Measurements from ENCODE around the gene TRIM47.

The TRIM47 gene

GRCh38 chr17:75842963-75843576 lies 35.3 kb downstream of the TRIM47 start:
- H3K79me2 ChIP-seq (ENCODE audit: control insufficient read depth, insufficient read depth, low read length, unreplicated experiment) = no peaks in the 10 kb centered on the region
- H3K4me1 ChIP-seq (ENCODE audit: control insufficient read depth, insufficient read depth, low read length, unreplicated experiment) = peaks cover 16% of the 10 kb centered on the region
- no peak overlapping the region for H2AFZ ChIP-seq (ENCODE audit: low read length, unreplicated experiment)
- no peak overlapping the region for H3K4me3 ChIP-seq (ENCODE audit: low read depth, low read length)
- no peaks in the 10 kb centered on the region; the same call in 1 of the 2 replicates for H3K36me3 ChIP-seq (ENCODE audit: insufficient read depth, low read length)
- no peaks in the 10 kb centered on the region for H3K27me3 ChIP-seq (ENCODE audit: insufficient read depth, low read length)
- no peak overlapping the region for H3K27ac ChIP-seq (ENCODE audit: low read depth, low read length)

- no peak overlapping the region for H3K4me3 ChIP-seq (ENCODE audit: low read depth, low read length)
- H3K79me2 ChIP-seq (ENCODE audit: control insufficient read depth, insufficient read depth, low read length, unreplicated experiment) = no peaks in the 10 kb centered on the region
- H3K27me3 ChIP-seq (ENCODE audit: insufficient read depth, low read length) = no peaks in the 10 kb centered on the region
- no peak overlapping the region for H3K27ac ChIP-seq (ENCODE audit: low read depth, low read length)
- peaks cover 16% of the 10 kb centered on the region for H3K4me1 ChIP-seq (ENCODE audit: control insufficient read depth, insufficient read depth, low read length, unreplicated experiment)
- no peaks in the 10 kb centered on the region for H3K36me3 ChIP-seq (ENCODE audit: insufficient read depth, low read length)
- H2AFZ ChIP-seq (ENCODE audit: low read length, unreplicated experiment) = no peak overlapping the region
These were observed 36.0 kb downstream of the TRIM47 start for GRCh38 chr17:75842411-75842810.

- Histone ChIP-seq H3K4me3 (ENCODE audit: low read depth, low read length) (no peak overlapping the region), H3K27me3 (ENCODE audit: insufficient read depth, low read length) (no peaks in the 10 kb centered on the region), H3K79me2 (ENCODE audit: control insufficient read depth, insufficient read depth, low read length, unreplicated experiment) (no peaks in the 10 kb centered on the region), H3K36me3 (ENCODE audit: insufficient read depth, low read length) (no peaks in the 10 kb centered on the region), H3K4me1 (ENCODE audit: control insufficient read depth, insufficient read depth, low read length, unreplicated experiment) (peaks cover 12% of the 10 kb centered on the region), H3K27ac (ENCODE audit: low read depth, low read length) (no peak overlapping the region), H2AFZ (ENCODE audit: low read length, unreplicated experiment) (no peak overlapping the region)
These were observed 37.6 kb downstream of the TRIM47 start for GRCh38 chr17:75840799-75841164.

- H3K36me3 ChIP-seq (ENCODE audit: insufficient read depth, low read length) = no peaks in the 10 kb centered on the region
These were observed 38.2 kb downstream of the TRIM47 start for GRCh38 chr17:75839942-75840798.

GRCh38 chr17:75838410-75838809 lies 40.0 kb downstream of the TRIM47 start:
- H3K27ac ChIP-seq (ENCODE audit: low read depth, low read length) = no peak overlapping the region
- H3K4me3 ChIP-seq (ENCODE audit: low read depth, low read length) = no peak overlapping the region
- H3K79me2 ChIP-seq (ENCODE audit: control insufficient read depth, insufficient read depth, low read length, unreplicated experiment) = no peaks in the 10 kb centered on the region
- H3K27me3 ChIP-seq (ENCODE audit: insufficient read depth, low read length) = no peaks in the 10 kb centered on the region
- H3K4me1 ChIP-seq (ENCODE audit: control insufficient read depth, insufficient read depth, low read length, unreplicated experiment) = no peaks in the 10 kb centered on the region
- no peaks in the 10 kb centered on the region for H3K36me3 ChIP-seq (ENCODE audit: insufficient read depth, low read length)
- H2AFZ ChIP-seq (ENCODE audit: low read length, unreplicated experiment) = no peak overlapping the region

More at GRCh38 chr17:75839942-75840798, 38.2 kb downstream of the TRIM47 start:
- peaks cover 5% of the 10 kb centered on the region for H3K4me1 ChIP-seq (ENCODE audit: control insufficient read depth, insufficient read depth, low read length, unreplicated experiment)
- no peaks in the 10 kb centered on the region for H3K27me3 ChIP-seq (ENCODE audit: insufficient read depth, low read length)
- H3K27ac ChIP-seq (ENCODE audit: low read depth, low read length) = no peak overlapping the region
- H3K79me2 ChIP-seq (ENCODE audit: control insufficient read depth, insufficient read depth, low read length, unreplicated experiment) = no peaks in the 10 kb centered on the region
- H3K4me3 ChIP-seq (ENCODE audit: low read depth, low read length) = no peak overlapping the region
- H2AFZ ChIP-seq (ENCODE audit: low read length, unreplicated experiment) = no peak overlapping the region

- Histone ChIP-seq H3K36me3 (ENCODE audit: insufficient read depth, low read length) (no peaks in the 10 kb centered on the region), H3K79me2 (ENCODE audit: control insufficient read depth, insufficient read depth, low read length, unreplicated experiment) (no peaks in the 10 kb centered on the region), H3K27ac (ENCODE audit: low read depth, low read length) (no peak overlapping the region), H3K27me3 (ENCODE audit: insufficient read depth, low read length) (no peaks in the 10 kb centered on the region), H2AFZ (ENCODE audit: low read length, unreplicated experiment) (no peak overlapping the region), H3K4me3 (ENCODE audit: low read depth, low read length) (no peak overlapping the region), H3K4me1 (ENCODE audit: control insufficient read depth, insufficient read depth, low read length, unreplicated experiment) (no peaks in the 10 kb centered on the region)
These were observed 40.5 kb downstream of the TRIM47 start for GRCh38 chr17:75837899-75838298.

GRCh38 chr17:75836605-75837004 lies 41.8 kb downstream of the TRIM47 start:
- no peaks in the 10 kb centered on the region for H3K79me2 ChIP-seq (ENCODE audit: control insufficient read depth, insufficient read depth, low read length, unreplicated experiment)
- no peak overlapping the region for H2AFZ ChIP-seq (ENCODE audit: low read length, unreplicated experiment)
- H3K36me3 ChIP-seq (ENCODE audit: insufficient read depth, low read length) = no peaks in the 10 kb centered on the region
- no peaks in the 10 kb centered on the region for H3K4me1 ChIP-seq (ENCODE audit: control insufficient read depth, insufficient read depth, low read length, unreplicated experiment)
- no peak overlapping the region for H3K27ac ChIP-seq (ENCODE audit: low read depth, low read length)
- H3K27me3 ChIP-seq (ENCODE audit: insufficient read depth, low read length) = no peaks in the 10 kb centered on the region
- no peak overlapping the region for H3K4me3 ChIP-seq (ENCODE audit: low read depth, low read length)

GRCh38 chr17:75835654-75835987 lies 42.8 kb downstream of the TRIM47 start:
- no peaks in the 10 kb centered on the region for H3K79me2 ChIP-seq (ENCODE audit: control insufficient read depth, insufficient read depth, low read length, unreplicated experiment)
- H3K4me1 ChIP-seq (ENCODE audit: control insufficient read depth, insufficient read depth, low read length, unreplicated experiment) = no peaks in the 10 kb centered on the region
- H3K4me3 ChIP-seq (ENCODE audit: low read depth, low read length) = no peak overlapping the region
- no peak overlapping the region for H3K27ac ChIP-seq (ENCODE audit: low read depth, low read length)
- no peaks in the 10 kb centered on the region for H3K36me3 ChIP-seq (ENCODE audit: insufficient read depth, low read length)
- H3K27me3 ChIP-seq (ENCODE audit: insufficient read depth, low read length) = no peaks in the 10 kb centered on the region
- H2AFZ ChIP-seq (ENCODE audit: low read length, unreplicated experiment) = no peak overlapping the region

GRCh38 chr17:75834928-75835653 lies 43.3 kb downstream of the TRIM47 start:
- Histone ChIP-seq H2AFZ (ENCODE audit: low read length, unreplicated experiment) (no peak overlapping the region), H3K36me3 (ENCODE audit: insufficient read depth, low read length) (no peaks in the 10 kb centered on the region), H3K79me2 (ENCODE audit: control insufficient read depth, insufficient read depth, low read length, unreplicated experiment) (no peaks in the 10 kb centered on the region), H3K27me3 (ENCODE audit: insufficient read depth, low read length) (no peaks in the 10 kb centered on the region), H3K4me3 (ENCODE audit: low read depth, low read length) (no peak overlapping the region), H3K27ac (ENCODE audit: low read depth, low read length) (no peak overlapping the region), H3K4me1 (ENCODE audit: control insufficient read depth, insufficient read depth, low read length, unreplicated experiment) (no peaks in the 10 kb centered on the region)

GRCh38 chr17:75834279-75834920 lies 44.0 kb downstream of the TRIM47 start:
- Histone ChIP-seq H3K27ac (ENCODE audit: low read depth, low read length) (no peak overlapping the region), H3K27me3 (ENCODE audit: insufficient read depth, low read length) (no peaks in the 10 kb centered on the region), H3K36me3 (ENCODE audit: insufficient read depth, low read length) (no peaks in the 10 kb centered on the region), H3K4me1 (ENCODE audit: control insufficient read depth, insufficient read depth, low read length, unreplicated experiment) (no peaks in the 10 kb centered on the region), H3K79me2 (ENCODE audit: control insufficient read depth, insufficient read depth, low read length, unreplicated experiment) (no peaks in the 10 kb centered on the region), H2AFZ (ENCODE audit: low read length, unreplicated experiment) (no peak overlapping the region), H3K4me3 (ENCODE audit: low read depth, low read length) (no peak overlapping the region)

Data from ACC112 (cell line).